GM19351 (cell line): ENCODE measurements around the gene WWOX.

Experiments
- ATAC-seq: cut with Tn5 transposase; IDR thresholded peaks from one replicate; pipeline ENCODE4 v1.9.1; 2021; ENCODE audit warnings: mild to moderate bottlenecking, moderate library complexity; ENCODE audit not compliant: unreplicated experiment

Gene WWOX

DNA sequence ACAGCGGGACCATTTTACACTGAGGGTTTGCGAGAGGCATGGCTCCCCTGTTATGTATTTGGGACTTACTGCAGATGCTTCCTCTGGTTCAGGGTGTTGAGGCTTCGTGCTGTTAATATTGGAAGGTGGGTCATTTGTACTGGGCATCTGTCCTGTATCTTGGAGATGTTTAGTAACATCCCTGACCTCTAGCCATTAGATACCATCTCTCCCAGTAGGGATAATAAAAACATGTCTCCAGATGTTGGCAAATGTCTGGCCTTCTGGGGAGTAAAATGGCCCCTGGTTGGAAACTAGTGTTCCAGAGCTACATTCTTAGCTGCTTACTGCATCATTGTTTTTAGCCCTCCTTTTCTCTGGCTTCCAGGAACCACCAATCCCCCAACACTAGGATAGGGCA, 388.0 kb downstream of the WWOX start:
- no peak for ATAC-seq

DNA sequence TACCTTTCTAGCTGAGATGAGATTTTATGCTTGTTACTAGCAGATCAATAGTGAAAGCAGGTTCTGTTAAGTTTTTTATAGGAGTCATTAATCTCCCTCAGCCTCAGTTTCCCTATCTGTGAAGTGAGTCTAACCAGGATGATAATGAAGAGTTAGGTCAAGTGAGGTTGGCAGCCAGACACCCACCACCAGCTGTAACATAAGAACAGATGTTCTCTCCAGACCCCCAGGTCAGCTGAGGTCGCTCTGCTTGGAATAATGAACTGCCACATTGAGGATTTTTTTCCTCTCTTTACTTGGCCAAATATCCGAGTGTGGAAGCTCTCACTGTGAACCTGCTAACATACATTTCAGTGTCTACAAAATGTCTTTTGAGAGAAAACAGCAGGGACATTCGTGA, 389.6 kb downstream of the WWOX start:
- ATAC-seq = no peak

DNA sequence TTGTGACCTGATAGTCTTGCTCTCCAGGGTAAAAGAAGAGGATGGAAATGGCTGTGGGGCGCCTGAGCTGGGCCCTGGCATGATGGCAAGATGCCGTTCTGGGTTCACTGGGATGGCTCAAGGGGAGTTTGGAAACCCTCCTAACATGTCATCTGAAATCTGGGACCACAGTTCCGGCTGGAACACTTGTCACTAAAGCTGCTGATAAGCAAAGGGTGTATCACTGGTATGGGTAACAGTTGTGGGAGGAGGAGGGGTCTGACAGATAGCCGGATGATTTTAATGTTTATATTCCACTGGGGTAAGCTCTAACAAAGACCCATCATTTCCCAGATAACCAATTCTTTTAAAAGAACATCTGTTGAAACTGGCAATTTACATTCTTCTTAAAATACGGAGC, 390.2 kb downstream of the WWOX start:
- no peak for ATAC-seq

DNA sequence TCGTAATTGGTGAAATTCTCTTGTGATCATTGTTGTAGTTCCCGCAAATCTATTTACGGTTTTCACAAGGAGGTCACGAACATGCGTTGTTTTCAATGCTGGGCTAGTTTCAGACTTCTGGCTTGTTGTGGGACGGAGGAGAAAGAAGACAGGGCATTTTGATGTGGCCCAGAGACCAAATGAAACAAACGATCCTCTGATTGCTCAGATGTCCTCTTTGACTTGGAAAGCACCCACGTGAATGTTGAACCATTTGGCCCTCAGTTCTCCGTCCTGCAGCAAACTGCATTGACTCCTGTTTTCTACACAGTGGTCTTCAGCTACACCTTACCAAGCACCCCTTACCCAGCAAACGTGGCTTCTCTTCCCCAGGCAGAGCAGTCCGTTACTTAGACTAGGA, 391.0 kb downstream of the WWOX start:
- ATAC-seq = no peak

DNA sequence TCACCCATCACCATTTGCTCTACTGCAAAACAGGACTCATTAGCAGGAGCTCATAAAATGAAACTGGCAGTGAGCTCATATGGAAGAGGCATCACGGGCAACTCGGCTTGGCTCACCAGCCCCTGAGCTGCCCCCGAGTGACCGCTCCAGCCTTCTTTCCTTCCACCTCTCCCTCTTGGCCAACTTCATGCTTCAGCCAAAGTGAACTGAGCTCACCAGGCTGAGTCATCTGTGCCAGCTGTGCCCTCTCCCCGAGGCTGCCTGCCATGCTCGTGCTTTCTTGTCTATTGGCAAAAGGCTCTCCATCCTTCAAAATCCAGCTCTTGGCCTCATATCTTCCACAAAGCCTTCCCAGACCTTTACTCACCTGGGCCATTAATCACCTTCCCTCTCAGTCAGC, 391.4 kb downstream of the WWOX start:
- ATAC-seq = no peak

DNA sequence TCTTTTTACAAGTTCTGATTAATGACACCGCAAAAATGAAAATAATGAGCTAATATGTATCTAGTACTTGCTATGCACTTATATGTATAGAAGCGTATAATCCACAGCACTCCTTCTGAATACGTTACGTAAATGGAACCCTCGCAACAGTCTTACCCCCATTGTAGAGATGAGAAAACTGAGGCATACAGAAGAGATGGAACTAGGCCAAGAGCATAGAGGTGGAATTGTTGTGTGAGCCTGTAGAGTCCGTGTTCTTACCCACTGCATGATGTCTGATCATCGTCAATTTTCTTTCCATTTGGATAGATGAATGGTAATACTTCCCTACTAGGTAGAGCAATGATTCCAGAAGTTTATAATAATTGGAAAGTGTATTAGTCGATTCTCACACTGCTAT, 394.1 kb downstream of the WWOX start:
- ATAC-seq = no peak

DNA sequence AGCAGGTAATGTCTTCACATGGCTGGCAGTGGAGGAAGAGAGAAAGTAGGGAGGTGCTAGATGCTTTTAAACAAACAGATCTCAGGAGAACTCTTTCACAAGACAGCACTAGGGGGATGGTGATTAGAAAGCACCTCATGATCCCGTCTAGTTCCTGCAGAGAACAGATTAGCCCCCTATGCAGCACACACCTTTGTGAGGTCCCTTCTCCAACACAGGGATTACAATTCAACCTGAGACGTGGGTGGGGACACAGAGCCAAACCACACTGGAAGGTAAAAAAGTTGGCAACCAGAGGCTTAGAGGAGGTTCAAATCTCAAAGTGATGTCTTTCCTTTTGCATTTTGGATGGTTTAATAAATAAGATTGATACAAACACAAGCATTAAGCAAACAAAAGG, 394.7 kb downstream of the WWOX start:
- no peak for ATAC-seq

DNA sequence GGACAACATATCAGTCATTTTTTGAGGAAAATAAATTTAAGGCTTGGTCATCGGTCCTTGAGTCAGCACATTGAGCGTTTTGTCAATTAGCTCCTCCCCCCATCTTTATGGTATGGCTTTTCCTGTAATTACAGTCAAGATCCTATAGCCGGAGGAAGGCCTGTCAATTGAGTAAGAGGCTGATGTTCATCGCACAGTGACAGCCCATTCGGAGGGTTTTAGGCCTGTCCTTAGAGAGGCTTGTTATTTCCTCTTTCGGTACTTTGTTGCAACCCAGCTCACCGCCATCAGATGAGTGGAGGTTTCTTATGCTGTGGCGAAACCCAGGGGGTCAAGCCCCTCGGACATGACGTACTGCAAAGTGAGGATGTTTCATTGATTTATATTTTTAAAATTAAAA, 395.2 kb downstream of the WWOX start:
- no peak for ATAC-seq

DNA sequence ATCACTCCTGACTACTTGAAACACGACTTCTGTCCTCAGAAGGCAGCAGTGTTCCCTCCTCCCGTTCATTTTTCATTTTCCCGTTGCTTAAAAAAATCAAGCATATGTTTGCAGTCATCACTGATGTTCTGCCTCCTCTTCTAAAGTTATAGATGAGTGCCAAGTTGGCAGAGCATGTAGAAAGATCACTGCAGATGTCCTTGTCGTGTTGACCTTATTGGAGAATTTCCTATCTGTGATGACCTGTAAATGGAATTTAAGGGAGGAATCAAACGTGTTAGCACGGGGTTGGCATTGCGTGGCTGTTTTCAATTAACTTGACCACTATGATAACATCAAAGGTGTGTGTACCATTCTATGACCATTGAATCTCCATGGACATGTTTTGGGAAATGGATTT, 396.7 kb downstream of the WWOX start:
- ATAC-seq = no peak

DNA sequence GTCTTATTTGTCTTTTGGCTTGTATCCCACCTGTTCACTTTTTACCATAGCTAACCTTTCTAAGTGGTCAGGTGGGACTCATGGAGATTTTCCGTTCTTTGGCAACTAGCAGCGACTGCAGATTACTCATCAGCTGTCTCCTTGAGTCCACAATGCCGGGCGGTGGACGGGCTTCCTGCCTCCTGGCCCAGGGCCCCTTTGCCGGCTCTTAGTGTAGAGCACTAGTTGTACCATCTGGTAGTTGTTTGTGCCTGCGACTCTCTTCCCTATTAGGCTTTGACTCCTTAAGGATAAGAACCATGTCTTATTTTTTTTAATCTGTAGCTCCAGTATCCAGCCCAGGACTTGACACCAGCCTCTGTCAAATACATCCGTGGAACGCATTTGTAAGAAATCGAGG, 399.9 kb downstream of the WWOX start:
- no peak for ATAC-seq

DNA sequence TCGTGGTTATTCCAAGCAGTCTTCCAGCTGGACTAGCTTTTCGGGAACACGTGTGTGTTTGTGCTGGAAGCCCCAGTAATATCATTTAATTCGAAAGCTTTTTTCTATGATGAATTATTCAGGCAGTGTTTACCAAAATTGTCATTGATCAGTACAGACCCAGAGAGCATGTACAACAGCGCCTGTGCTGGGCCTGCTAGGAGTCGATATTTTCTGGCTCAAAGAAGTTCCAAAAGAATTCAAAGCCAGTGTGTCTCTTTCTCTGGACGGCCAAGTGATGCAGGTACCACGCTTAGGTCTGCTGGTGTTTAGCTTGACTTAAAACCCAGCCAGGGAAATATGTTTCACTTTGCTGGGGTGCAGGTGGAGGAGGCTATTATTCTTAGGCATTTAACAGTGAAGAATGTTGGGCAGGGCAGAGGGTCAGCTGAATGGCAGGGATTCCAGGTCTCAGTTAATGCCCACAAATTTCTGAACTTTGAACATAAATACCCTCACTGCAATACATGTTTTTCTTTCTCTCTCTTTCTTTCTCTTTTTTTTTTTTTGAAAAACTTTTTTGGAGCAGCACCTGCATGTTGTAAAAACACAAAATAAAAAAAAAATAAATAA, 401.3 kb downstream of the WWOX start:
- no peak for ATAC-seq

DNA sequence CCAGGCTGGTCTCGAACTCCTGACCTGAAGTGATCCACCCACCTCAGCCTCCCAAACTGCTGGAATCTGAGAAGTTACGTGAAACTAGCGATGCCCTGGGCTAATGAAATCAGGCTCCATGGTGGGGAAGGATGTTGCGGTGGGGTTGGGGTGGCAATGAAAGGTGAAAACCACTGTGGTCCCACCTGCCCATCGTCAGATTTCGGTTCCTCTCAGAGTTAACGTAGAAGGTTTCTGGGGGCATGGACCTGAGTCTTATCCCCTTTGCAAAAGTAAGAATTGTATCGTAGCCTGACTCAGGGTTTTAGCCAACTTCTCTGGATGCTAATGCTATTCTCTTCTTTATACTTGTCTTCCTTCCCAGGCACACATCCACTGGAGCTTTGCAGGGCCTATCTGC, 402.3 kb downstream of the WWOX start:
- no peak for ATAC-seq

DNA sequence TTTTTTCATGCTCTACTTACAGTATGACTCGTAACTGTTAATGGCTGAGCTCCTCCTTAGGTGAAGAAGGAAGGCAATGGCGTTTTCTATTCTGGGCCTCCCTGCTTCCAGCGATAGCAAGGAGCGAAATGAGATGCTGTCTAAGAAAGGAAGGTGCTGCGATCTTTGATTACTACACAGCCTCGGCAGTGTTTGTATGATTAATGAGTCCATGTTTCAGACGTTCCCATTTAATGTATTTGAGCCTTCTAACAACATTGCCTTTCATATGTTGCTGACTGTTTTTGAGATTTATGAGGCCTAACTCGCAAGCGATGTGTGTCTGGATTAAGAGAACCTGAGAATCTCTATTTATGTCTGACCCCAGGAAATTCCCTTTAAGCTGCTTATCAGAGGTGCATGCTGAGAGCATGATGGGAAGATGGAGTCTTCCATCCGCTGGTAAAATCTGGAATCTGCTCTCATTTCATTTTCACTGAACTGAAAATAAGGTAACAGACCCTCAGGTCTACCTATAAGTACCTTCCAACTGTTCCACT, 403.4 kb downstream of the WWOX start:
- no peak for ATAC-seq

DNA sequence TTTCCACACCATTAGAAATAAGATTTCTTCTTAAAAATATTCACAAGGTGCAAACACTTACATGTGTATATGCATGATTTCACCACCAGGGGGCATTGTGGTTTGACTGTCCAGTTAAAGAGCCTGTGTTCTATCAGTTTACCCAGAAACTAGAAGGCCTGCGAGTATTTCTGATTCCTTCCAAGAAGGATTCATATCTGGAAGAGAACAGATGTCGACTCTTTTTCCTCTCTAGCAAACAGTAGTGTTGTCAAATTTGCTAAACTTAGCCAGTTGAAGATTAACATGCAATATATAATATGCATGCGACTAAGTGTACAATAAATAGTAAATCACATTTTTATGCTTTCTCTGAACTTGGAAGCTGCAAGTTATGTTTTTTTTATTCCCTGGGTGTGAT, 404.1 kb downstream of the WWOX start:
- ATAC-seq = no peak

DNA sequence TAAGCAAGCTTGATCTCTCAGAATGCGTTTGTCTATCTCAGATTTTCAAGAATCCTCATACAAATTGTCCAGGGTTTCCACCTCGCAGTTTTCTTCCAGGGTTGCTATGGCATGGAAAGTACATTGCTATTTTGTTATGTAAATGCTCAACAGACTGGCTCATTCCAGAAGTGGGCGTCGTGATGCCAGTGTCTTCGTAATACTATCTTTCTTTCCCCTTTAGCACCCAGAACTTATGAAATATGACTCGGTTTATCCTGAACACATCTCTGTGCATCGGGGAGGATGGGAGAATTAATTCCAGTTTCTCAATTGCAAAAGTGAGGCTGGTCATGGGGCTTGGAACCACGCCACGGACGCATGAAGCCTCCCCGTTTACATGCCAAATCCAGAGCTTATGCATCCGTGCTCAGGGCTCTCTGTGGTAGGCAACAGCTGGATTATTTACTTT, 405.0 kb downstream of the WWOX start:
- no peak for ATAC-seq

DNA sequence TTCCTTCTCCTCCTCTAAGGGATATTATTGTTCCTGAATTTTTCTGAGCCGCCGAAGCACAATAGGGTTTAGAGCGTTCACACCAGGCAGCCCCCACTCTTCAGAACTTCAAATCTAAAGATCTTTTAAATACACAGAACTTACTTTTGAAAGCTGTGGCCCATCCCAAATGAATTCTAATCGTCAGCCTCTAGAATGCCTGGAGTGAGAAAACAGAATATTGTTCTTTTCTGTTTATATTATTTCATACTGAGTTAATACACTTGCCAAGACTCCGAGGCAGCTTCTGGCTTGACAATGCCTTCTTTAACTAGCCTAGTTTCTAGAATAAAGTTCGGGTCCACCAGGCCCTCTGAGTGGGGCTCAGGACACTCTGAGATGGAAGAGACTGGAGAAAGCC, 405.6 kb downstream of the WWOX start:
- no peak for ATAC-seq

DNA sequence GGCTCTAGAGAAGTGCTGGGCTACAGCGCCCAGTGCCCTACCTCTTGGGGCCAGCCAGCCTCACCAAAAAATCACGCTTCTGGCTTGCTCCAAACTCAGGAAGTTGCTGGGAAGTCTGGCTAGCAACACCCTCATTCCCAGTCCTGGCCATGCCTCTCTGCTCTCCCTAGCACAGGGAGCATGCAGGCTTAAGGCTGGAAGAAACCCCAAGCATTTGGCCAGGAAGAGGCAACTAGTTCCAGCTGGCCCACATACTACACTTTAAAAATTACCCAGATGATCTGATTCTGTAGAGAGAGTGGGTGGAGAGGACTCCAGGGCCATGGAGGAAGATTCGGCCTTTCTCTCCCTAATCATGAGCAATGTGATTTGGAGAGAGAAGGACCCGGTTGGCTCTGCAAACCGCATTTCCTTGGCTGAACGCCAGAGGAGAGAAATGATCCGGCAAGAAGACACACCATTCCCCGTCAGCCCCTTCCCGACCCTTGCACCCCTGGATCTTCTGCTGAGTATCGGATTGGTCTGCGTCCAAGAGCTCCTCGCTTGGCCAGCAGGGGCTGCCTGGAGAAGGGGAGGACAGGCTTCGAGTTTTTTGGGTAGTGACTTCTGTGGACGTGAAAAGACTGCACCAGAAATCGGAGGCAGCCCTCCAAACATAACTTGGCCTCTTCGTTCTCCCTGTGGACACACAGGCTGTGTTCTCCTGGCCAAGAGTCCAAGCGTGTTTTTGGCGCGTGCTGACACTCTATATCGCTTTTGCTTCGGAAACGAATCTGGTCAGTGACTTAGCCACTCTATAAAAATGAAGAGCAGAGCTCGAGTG, 406.3 kb downstream of the WWOX start:
- no peak for ATAC-seq

DNA sequence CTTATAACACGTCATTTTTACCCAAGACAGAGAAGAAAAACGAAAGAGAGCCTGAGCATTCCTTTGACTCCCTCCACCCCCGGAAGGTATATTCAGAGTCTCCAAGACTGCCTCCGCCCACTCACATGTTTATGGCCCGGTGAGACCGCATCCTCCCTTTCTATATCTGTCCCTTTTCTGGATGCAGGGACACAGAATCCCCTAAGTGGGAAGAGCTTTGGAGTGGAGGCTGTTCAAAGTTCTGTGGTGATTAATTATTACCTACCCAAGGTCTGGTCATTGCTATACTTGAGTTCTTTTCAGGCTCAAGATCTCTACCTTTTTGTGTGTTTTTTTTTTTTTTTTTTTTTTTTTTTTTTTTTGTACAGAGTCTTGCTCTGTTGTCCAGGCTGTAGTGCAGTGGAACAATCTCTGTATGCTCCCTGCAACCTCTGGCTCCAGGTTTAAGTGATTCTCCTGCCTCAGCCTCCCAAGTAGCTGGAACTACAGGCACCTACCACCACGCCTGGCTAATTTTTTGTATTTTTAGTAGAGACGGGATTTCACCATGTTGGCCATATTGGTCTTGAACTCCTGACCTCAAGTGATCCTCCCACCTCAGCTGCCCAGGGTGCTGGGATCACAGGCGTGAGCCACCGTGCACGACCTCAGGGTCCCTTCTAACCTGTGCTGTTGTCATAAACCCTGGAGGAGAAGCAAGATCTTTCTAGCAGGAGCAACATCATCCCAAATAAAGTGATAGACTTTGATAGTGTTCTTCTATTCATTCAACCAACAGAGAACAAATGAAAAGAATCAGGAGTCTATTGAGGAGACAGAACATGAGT, 407.1 kb downstream of the WWOX start:
- ATAC-seq = no peak

DNA sequence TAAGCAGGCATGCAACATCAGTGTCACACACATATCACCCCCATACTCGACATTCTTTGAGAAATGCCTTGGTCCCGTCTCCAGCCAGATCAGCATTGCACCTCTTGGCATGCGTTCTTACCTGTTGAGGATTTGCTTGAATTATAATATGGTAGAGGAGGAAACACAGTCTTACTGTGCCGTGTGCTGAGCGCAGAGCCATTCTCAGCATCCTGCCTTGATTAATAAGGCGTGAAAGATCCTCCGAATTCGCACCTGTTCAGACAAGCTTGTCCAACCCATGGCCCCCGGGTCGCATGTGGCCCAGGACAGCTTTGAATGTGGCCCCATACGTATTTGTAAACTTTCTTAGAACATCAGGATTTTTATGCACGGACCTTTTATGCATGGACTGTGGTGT, 408.1 kb downstream of the WWOX start:
- ATAC-seq = no peak

DNA sequence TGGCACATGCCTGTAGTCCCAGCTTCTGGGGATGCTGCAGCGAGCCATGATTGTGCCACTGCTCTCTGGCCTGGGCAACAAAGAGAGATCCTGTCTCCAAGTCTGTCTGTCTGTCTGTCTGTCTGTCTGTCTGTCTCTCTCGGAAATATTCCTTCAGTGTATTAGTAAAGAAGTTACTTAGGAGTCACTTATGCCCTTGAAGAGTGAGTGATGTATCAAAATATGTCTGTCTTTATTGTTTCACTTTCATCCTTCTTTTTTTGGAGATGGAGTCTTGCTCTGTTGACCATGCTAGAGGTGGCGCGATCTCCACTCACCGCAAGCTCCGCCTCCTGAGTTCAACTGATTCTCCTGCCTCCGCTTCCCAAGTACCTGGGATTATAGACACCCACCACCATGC, 410.5 kb downstream of the WWOX start:
- ATAC-seq = no peak

DNA sequence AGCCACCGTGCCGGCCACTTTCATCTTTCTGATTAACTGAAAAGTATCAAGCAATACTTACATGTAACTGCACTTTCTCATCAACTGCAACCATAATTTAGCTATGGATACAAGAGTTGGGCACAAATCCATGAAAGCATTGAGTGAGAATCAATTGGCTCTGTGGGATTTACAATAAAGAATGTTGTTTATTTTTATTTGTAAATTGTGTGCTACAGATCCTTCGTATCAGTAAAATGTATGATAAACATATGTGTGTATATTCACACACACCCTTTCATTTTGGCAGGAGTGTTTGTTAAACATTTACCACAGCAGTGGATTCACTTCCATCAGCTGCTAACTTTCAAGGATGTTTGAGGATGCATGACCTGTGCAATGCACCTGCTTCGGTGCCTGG, 411.0 kb downstream of the WWOX start:
- ATAC-seq = no peak

DNA sequence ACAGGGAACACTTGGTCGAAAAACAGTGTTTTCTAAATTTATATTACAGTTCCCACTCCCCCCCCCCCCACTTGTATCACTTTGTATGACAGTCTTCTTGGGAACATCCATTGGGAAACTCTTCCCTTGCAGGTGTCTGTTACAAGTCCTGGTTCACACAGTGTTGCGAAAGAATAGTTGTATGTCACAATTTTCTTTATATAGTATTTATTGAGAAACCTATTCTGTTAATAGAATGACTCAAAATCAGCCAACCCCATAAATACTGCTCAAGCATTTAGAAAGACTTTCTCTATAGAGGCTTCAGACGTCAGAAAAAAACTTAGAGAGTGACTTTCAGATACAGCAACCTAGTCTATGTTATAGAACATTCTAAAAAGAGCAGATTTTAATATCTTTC, 414.4 kb downstream of the WWOX start:
- no peak for ATAC-seq
